MCF 10A (cell line): ENCODE measurements around the gene CREB3L2. TPM values are rescaled to one million over a fixed set of nuclear protein-coding genes. Genes with fewer than 3 reads are reported as not detected.
"Not testable (repeated sequence)": the region's sequence is repeated elsewhere in the genome, so short reads cannot be mapped to it uniquely, and the experiment has no call there.

ENCODE experiments used
- BruUV-seq: library from RNA; stranded (reverse); fragments of 400-500 nt; replicated peaks from 2 replicates; lab custom pipeline; 2021; lab: Mats Ljungman, UMichigan
- CTCF ChIA-PET: fragments of 300-600 bp; sonication (Branson Sonifier 250); formaldehyde crosslinking; extraction: SDS; loops from one replicate; lab custom pipeline; 2021; ENCODE audit warnings: antibody characterized with exemption, inconsistent platforms; lab: Yijun Ruan, JAX
- POLR2A ChIA-PET: fragments of 300-600, 350-650 bp; sonication (Branson Sonifier 250); formaldehyde crosslinking; extraction: SDS; loops from one replicate; lab custom pipeline; 2020; ENCODE audit warnings: antibody characterized with exemption, inconsistent platforms; lab: Yijun Ruan, JAX
- DNase-seq: peaks from one replicate; pipeline ENCODE4 v3.0.0-alpha.2; 2018; ENCODE audit not compliant: unreplicated experiment
- H3K27ac Mint-ChIP-seq: one replicate; pipeline ENCODE4 v1.8.0; 2022; ENCODE audit warnings: mild to moderate bottlenecking, low read depth, mixed read lengths; ENCODE audit not compliant: unreplicated experiment
- H3K27me3 Mint-ChIP-seq: one replicate; pipeline ENCODE4 v1.8.0; 2022; ENCODE audit warnings: mixed read lengths; ENCODE audit not compliant: insufficient read depth, unreplicated experiment
- H3K36me3 Mint-ChIP-seq: one replicate; pipeline ENCODE4 v1.8.0; 2022; ENCODE audit warnings: mild to moderate bottlenecking, moderate library complexity, mixed read lengths; ENCODE audit not compliant: insufficient read depth, unreplicated experiment
- H3K4me1 Mint-ChIP-seq: one replicate; pipeline ENCODE4 v1.8.0; 2022; ENCODE audit warnings: mixed read lengths; ENCODE audit not compliant: insufficient read depth, unreplicated experiment
- H3K4me3 Mint-ChIP-seq: one replicate; pipeline ENCODE4 v1.8.0; 2022; ENCODE audit warnings: mild to moderate bottlenecking, moderate library complexity, mixed read lengths; ENCODE audit not compliant: unreplicated experiment
- H3K9me3 Mint-ChIP-seq: one replicate; pipeline ENCODE4 v1.8.0; 2022; ENCODE audit warnings: mixed read lengths; ENCODE audit not compliant: unreplicated experiment
- intact Hi-C: fragments of 100-400 bp; cut with micrococcal nuclease; formaldehyde crosslinking; loops from 2 replicates; pipeline ENCODE4 v1.14.1; 2022
- total RNA-seq: library from RNA; stranded (reverse); gene quantifications from 2 replicates; pipeline ENCODE4 v1.2.3, GENCODE V29; 2022
- TF ChIP-seq, protein P1 (sequence below): fragments of 200-600 bp; IDR thresholded peaks from one replicate; pipeline ENCODE4 v1.8.0; 2022; ENCODE audit warnings: antibody characterized with exemption, mild to moderate bottlenecking; ENCODE audit not compliant: unreplicated experiment

CREB3L2 gene
- total RNA-seq, 1 experiment from 2014 or later, result 74.2 TPM

DNA sequence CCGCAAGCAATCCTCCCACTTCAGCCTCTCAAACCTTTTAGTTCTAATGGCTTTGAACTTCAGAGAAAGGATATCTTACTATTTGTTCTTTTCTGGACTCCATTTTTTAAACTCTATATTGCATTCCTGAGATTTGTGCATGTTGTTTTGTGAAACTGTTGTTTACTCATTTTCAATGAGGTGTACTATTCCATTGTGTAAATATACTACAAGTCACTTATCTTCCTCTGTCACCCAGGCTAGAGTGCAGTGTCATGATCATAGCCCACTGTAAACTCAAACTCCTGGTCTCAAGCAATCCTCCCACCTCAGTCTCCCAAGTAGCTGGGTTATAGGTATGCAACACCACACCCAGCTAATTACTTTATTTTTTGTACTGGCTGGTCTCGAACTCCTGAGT lies 43.0 kb upstream of the CREB3L2 start:
- intact Hi-C loops, result no loop called here
- H3K27ac Mint-ChIP-seq, result no peak overlapping the region
- ChIA-PET POLR2A (no interaction called here), CTCF (interaction anchor here (0.5 kb wide), 1 partner anchor 439 kb away, joined by 3 read pairs; no protein-coding TSS in a partner anchor)
- H3K36me3 Mint-ChIP-seq, result no peaks in the 10 kb centered on the region
- no peaks in the 10 kb centered on the region for H3K9me3 Mint-ChIP-seq
- TF ChIP-seq, protein P1, sequence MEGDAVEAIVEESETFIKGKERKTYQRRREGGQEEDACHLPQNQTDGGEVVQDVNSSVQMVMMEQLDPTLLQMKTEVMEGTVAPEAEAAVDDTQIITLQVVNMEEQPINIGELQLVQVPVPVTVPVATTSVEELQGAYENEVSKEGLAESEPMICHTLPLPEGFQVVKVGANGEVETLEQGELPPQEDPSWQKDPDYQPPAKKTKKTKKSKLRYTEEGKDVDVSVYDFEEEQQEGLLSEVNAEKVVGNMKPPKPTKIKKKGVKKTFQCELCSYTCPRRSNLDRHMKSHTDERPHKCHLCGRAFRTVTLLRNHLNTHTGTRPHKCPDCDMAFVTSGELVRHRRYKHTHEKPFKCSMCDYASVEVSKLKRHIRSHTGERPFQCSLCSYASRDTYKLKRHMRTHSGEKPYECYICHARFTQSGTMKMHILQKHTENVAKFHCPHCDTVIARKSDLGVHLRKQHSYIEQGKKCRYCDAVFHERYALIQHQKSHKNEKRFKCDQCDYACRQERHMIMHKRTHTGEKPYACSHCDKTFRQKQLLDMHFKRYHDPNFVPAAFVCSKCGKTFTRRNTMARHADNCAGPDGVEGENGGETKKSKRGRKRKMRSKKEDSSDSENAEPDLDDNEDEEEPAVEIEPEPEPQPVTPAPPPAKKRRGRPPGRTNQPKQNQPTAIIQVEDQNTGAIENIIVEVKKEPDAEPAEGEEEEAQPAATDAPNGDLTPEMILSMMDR, result no peak
- no peak overlapping the region for H3K4me3 Mint-ChIP-seq
- no peak for DNase-seq
- no TSS peak for BruUV-seq
- no peaks in the 10 kb centered on the region for H3K27me3 Mint-ChIP-seq
- H3K4me1 Mint-ChIP-seq, result no peaks in the 10 kb centered on the region

- POLR2A ChIA-PET, result interaction anchor here (0.6 kb wide), 1 partner anchor 119 kb away, joined by 3 read pairs; no protein-coding TSS in a partner anchor
- BruUV-seq, intact Hi-C loops, H3K27ac Mint-ChIP-seq, DNase-seq, H3K36me3 Mint-ChIP-seq, H3K4me1 Mint-ChIP-seq, H3K4me3 Mint-ChIP-seq, CTCF ChIA-PET, H3K27me3 Mint-ChIP-seq, H3K9me3 Mint-ChIP-seq: not testable (repeated sequence)
Observed at GRCh38 chr7:138040063-138040462, 38.2 kb upstream of the CREB3L2 start.

- ChIA-PET POLR2A (no interaction called here), CTCF (no interaction called here)
- peak; percentile 9 for DNase-seq
- Mint-ChIP-seq H3K36me3 (no peaks in the 10 kb centered on the region), H3K27me3 (no peaks in the 10 kb centered on the region), H3K27ac (no peak overlapping the region), H3K4me1 (no peaks in the 10 kb centered on the region), H3K9me3 (no peaks in the 10 kb centered on the region), H3K4me3 (no peak overlapping the region)
- no TSS peak for BruUV-seq
- TF ChIP-seq, protein P1, result no peak
- intact Hi-C loops, result no loop called here
Observed at GRCh38 chr7:138036135-138036534, 34.2 kb upstream of the CREB3L2 start.

DNA sequence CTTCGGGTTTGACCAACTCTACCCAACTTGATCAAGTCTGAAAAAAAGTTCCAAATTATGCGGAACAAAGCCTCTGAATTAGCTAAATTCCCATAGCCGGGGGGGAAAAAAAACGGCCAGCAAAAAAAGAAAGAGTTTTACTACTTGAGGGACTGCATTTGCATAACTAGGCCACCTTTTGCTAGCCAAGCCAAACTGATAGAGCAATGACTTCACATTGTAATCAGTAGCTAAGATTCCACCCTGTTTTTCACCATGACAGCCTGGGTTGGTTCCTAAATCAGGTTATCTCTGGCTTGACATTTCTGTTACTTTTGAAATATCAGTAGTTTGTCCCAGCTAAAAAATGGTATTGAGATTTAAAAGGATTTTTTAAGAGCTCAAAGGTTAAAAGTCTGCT lies 31.4 kb upstream of the CREB3L2 start:
- intact Hi-C loops, result no loop called here
- Mint-ChIP-seq H3K4me3 (no peak overlapping the region), H3K27me3 (no peaks in the 10 kb centered on the region), H3K9me3 (no peaks in the 10 kb centered on the region), H3K27ac (no peak overlapping the region), H3K4me1 (peaks cover 7% of the 10 kb centered on the region), H3K36me3 (no peaks in the 10 kb centered on the region)
- POLR2A ChIA-PET, result interaction anchor here (0.7 kb wide), 1 partner anchor 902 kb away, joined by 3 read pairs; no protein-coding TSS in a partner anchor
- DNase-seq, result no peak
- no TSS peak for BruUV-seq
- TF ChIP-seq, protein P1, result no peak
- CTCF ChIA-PET, result interaction anchor here (0.6 to 1.4 kb wide), 4 partner anchors 42 to 725 kb away, joined by 3 read pairs; no protein-coding TSS in a partner anchor
